D721Med (cell line): ENCODE results near the gene TP53BP1.

ENCODE experiments used
- DNase-seq: peaks from one replicate; pipeline ENCODE4 v3.0.0; 2011; ENCODE audit warnings: low spot score; ENCODE audit not compliant: insufficient read length
- FAIRE-seq: peaks from 2 replicates; lab custom pipeline; 2011; peaks lifted over from hg19 to GRCh38; lab: Jason Lieb, UNC
- TF ChIP-seq, protein P1 (sequence below): IDR thresholded peaks from 2 replicates; pipeline ENCODE4 v1.5.1; 2012; ENCODE audit warnings: mild to moderate bottlenecking, control low read depth; ENCODE audit not compliant: insufficient read depth; ENCODE audit errors: missing control alignments

Gene TP53BP1

DNA sequence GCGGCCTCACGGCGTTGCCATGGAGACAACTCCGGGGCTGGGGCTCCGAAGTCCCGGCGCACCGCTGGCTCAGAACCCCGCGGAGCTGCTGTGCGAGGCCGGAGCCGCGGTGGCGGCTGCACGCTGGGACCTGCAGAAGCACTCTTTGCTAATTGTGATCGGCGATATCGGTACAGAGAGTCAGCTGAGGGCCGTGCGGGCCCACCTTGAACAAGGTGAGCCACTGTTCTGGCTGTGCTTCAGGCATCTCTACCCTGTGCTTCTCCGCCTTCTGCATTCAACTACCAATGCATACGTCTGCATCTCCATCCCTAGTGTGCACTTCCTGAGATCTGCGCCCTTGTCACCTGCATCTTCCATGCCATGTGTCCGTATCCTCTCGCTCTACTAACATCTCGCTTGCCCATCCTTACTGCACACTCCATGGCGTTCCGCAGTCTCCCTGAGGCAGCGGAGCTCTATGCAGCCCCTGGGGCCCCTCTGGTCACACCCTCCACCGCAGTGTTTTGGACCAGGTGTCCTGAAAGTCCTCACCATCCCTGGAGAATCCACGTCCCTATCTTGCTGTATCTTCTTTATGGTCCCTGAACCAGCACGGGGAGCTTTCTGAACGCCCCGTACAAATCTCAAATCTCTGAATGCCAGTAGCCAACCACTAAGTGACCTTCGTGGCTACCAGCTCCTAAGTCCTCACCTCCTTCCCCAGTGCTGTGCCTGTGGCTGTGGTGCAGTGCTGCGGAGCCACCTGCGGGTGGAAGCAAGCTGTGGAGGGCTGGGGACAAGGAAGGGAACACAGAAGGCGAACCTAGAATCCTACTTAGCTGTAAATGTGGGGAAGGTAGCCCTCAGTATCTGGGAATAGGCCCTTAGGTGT lies 18.3 kb upstream of the TP53BP1 start:
- no peak for FAIRE-seq
- TF ChIP-seq, protein P1, sequence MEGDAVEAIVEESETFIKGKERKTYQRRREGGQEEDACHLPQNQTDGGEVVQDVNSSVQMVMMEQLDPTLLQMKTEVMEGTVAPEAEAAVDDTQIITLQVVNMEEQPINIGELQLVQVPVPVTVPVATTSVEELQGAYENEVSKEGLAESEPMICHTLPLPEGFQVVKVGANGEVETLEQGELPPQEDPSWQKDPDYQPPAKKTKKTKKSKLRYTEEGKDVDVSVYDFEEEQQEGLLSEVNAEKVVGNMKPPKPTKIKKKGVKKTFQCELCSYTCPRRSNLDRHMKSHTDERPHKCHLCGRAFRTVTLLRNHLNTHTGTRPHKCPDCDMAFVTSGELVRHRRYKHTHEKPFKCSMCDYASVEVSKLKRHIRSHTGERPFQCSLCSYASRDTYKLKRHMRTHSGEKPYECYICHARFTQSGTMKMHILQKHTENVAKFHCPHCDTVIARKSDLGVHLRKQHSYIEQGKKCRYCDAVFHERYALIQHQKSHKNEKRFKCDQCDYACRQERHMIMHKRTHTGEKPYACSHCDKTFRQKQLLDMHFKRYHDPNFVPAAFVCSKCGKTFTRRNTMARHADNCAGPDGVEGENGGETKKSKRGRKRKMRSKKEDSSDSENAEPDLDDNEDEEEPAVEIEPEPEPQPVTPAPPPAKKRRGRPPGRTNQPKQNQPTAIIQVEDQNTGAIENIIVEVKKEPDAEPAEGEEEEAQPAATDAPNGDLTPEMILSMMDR = peak; percentile 30
- DNase-seq = no peak

DNA sequence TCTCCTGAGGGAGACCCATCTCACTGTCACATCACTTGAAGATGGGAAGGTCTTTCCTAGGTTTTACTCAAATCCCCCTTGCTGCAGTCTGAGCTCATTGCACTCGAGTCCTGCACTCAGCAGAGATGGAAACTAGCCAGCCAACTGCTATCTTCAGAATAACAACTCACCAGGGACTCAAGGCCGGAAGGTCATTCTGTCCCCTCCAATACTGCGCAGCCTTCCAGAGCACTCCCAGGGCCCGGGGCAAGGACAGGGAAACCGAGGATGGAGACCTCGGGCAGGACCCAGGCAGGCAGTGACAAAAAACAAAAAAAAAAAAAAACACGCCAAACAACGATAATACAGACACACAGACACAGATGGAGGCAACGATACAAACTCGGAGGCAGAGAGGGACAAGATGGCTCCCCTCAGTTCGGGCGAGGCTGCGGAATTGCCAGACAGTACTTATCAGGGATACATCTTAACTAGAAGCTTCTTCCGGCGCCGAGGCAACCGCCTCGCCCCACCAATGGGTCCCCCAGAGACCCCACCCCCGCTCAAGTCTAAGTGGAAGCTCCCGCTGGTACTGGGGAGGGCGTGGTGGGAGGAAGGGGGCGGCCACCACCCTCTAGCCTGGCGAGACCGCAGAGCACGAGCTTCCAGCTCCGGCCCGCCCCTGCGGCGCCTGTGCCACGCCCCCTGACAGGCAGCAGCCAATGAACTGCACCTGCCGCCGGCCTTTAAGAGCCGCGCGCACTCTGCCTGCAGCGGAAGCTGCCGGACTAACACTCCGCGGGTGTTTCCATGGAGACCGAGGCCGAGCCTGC lies 17.4 kb upstream of the TP53BP1 start:
- DNase-seq (peak; percentile 76), FAIRE-seq (no peak)

DNA sequence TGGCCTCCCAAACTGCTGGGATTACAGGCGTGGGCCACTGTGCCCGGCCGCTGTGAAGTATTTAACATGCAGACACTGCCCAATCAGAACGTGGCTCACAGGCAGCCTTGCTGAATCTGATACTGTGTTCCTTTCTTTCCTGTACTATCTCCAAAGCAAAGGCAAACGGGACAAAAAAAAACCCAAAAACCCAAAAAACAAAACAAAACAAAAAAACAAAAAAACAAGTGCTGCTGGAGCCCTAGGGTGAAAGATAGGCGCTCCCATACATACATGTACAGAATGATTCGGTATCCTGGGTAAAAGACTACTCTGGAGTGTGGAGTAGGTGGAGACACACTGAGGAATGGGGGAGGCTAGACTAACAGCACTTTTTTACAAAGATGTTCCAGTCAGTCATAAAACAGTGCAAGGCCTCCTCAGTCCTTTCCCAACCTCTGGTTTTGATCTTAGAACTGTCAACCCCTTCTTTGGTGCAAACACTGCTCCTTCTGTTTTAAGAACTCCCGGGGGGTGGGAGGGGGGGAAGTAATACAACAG lies 16.8 kb upstream of the TP53BP1 start:
- TF ChIP-seq, protein P1 = no peak
- FAIRE-seq (no peak), DNase-seq (no peak)

More for the DNA sequence above, 17.4 kb upstream of the TP53BP1 start:
- TF ChIP-seq, protein P1 = peak; percentile 4

DNA sequence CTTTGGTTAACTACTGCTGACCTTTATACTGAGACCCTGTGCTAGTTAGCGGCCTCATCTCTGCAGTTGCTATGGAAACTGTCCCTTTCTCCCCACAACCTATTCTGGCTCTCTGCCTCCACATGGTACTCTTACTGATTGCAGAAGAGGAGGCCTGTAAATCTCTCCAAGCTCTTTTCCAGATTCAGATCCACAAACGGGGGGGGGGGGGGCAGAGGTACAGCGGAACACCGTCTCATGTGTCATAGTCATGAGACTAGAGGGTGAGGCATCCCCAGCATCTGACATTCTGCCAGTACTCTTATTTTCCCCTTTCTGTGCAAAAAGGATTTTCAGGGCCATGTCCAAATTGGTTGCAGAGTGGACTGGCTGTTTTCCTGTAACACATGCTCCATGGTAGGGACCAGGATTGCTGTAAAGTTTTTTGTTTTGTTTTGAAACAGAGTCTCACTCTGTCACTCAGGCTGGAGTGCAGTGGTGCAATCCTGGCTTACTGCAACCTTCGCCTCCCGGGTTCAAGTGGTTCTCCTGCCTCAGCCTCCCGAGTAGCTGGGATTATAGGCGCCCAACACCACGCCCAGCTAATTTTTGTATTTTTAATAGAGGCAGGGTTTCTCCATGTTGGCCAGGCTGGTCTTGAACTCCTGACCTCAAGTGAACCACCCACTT lies 16.2 kb upstream of the TP53BP1 start:
- TF ChIP-seq, protein P1 = no peak
- no peak for DNase-seq
- FAIRE-seq = no peak

DNA sequence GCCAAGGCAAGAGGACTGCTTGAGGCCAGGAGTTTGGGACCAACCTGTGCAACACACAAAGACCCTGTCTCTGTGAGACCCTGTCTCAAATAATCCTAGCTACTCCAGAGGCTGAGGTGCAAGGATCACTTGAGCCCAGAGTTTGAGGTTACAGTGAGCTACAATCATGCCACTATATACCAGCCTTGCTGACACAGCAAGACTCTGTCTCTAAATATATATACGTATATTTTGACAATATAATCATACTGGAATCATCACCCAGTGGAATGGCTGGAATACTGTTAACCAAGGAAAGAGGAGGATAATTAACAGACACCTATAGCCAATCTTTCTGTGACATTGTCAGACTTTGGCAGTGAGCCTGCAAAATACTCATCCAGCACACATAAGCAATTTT lies 15.5 kb upstream of the TP53BP1 start:
- FAIRE-seq (no peak), DNase-seq (no peak)
- TF ChIP-seq, protein P1 = no peak

DNA sequence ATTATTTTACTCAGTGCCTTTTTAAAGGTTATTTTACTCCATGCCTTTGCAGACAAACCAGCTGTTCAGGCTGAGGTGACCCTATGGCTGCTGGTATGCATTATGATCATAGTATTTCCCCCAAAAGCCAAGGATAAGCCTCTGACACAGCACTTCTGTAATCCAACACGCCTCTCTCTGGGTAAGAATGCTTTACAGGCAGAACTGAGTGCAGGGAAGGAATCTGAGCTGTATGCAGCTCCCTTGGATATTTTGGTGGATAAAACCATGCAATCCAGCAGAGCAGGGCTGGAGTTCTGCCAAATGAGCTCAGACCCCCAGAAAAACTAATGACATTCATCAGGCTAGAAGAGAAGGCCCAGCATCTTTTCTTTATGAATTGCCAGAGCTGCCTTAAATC lies 12.8 kb upstream of the TP53BP1 start:
- no peak for DNase-seq
- TF ChIP-seq, protein P1 = no peak
- no peak for FAIRE-seq
